BLaER1 (cell line): ENCODE data around the gene FMNL2.

Experiments used
- H3K27ac ChIP-seq: shearing (Covaris generic); formaldehyde crosslinking; 2 replicates; pipeline ENCODE4 v1.8.1; 2022
- H3K27me3 ChIP-seq: shearing (Covaris generic); formaldehyde crosslinking; 2 replicates; pipeline ENCODE4 v1.8.1; 2022
- H3K36me3 ChIP-seq: shearing (Covaris generic); formaldehyde crosslinking; 2 replicates; pipeline ENCODE4 v1.8.1; 2022
- H3K4me1 ChIP-seq: shearing (Covaris generic); formaldehyde crosslinking; 2 replicates; pipeline ENCODE4 v1.8.1; 2022
- H3K4me2 ChIP-seq: shearing (Covaris generic); formaldehyde crosslinking; 2 replicates; pipeline ENCODE4 v1.8.1; 2022
- H3K4me3 ChIP-seq: shearing (Covaris generic); formaldehyde crosslinking; 2 replicates; pipeline ENCODE4 v1.8.1; 2022
- H3K9ac ChIP-seq: shearing (Covaris generic); formaldehyde crosslinking; 2 replicates; pipeline ENCODE4 v1.8.1; 2022
- H3K9me3 ChIP-seq: shearing (Covaris generic); formaldehyde crosslinking; 2 replicates; pipeline ENCODE4 v1.8.1; 2022
- H4K20me1 ChIP-seq: shearing (Covaris generic); formaldehyde crosslinking; 2 replicates; pipeline ENCODE4 v1.8.1; 2022
- Cebpa-rat ChIP-seq: shearing (Covaris generic); IDR thresholded peaks from 2 replicates; pipeline ENCODE4 v1.8.1; 2022

The FMNL2 gene

DNA sequence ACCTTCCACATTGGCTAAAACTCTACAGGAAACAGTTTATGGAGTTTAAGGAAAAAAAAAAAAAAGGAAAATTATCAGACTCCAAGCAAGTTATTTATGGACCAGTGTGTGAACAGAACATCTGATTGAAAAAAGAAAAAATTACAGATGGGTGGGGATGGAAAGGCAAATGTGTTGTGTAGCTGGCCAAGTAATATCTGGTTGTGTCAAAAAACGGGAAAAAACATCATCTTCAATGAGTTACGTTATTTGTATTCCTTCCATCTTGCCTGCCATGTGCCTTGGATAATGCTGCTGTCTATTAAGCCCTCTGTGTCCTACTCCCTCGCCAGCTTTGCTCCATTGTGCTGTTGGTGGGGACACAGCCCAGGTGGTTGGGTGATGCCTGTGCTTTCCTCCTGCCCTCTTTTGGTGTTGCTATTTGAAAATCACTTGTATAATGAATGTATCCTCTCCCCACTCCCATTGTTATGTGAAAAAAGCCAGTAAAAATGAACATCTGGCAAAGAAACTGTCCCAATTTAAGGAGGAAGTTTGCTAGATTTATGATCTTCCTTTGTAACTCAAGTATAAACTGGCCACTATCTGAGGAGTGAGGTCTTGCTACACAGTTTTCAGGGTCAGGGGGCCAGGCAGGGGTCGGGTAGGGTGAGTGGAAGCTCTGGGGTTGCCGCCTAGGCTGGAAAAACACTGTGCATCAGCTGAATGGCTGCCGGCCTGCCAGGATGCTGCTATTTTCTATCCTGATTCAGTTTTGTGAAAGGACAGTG is 155.9 kb downstream of the FMNL2 start:
- H3K4me2 ChIP-seq = peak overlapping the region; percentile 17
- H3K27me3 ChIP-seq = no peaks in the 10 kb centered on the region
- H3K4me3 ChIP-seq = no peak overlapping the region
- H3K4me1 ChIP-seq = peaks cover 75% of the 10 kb centered on the region
- H3K9ac ChIP-seq = no peak overlapping the region
- H4K20me1 ChIP-seq = peaks cover 100% of the 10 kb centered on the region
- peaks cover 21% of the 10 kb centered on the region; the same call in 1 of the 2 replicates for H3K36me3 ChIP-seq
- no peak for TF ChIP-seq Cebpa-rat
- H3K9me3 ChIP-seq = peaks cover 6% of the 10 kb centered on the region; the same call in 1 of the 2 replicates
- H3K27ac ChIP-seq = peak overlapping the region; percentile 7; the same call in 1 of the 2 replicates

- 0 out of 2 replicates have a peak overlapping the region, but pooled peaks have one; percentile 17 for H3K4me2 ChIP-seq
- peaks cover 100% of the 10 kb centered on the region for H4K20me1 ChIP-seq
- peaks cover 17% of the 10 kb centered on the region for H3K9me3 ChIP-seq
- no peaks in the 10 kb centered on the region for H3K27me3 ChIP-seq
- H3K9ac ChIP-seq = no peak overlapping the region
- H3K36me3 ChIP-seq = peaks cover 21% of the 10 kb centered on the region
- H3K4me1 ChIP-seq = peaks cover 63% of the 10 kb centered on the region
- no peak overlapping the region for H3K27ac ChIP-seq
- H3K4me3 ChIP-seq = no peak overlapping the region
- TF ChIP-seq Cebpa-rat = no peak
Measured at GRCh38 chr2:152492131-152492530, 157.2 kb downstream of the FMNL2 start.

- Histone ChIP-seq H3K36me3 (peaks cover 24% of the 10 kb centered on the region), H3K4me1 (peaks cover 55% of the 10 kb centered on the region), H3K27me3 (no peaks in the 10 kb centered on the region), H3K4me3 (no peak overlapping the region), H3K9ac (no peak overlapping the region), H4K20me1 (peaks cover 100% of the 10 kb centered on the region), H3K27ac (no peak overlapping the region), H3K4me2 (no peak overlapping the region), H3K9me3 (peaks cover 17% of the 10 kb centered on the region)
- no peak for TF ChIP-seq Cebpa-rat
Measured at GRCh38 chr2:152492911-152493310, 157.9 kb downstream of the FMNL2 start.

DNA sequence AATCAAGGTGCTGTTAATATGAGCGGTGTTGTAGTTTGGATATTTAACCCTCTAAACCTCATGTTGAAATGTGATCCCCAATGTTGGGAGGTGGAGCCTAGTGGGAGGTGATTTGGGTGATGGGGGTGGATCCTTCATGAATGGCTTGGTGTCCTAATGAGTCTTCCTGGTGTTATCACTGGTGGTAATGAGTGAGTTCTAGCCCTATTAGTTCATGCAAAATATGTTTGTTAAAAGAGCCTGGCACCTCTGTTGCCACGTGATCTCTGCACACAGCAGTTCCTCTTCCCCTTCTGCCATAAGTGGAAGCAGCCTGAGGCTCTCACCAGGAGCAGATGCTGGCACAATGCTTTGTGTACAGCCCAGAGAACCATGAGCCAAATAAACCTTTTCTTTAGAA is 158.4 kb downstream of the FMNL2 start:
- no peak for TF ChIP-seq Cebpa-rat
- Histone ChIP-seq H3K4me2 (no peak overlapping the region), H4K20me1 (peaks cover 100% of the 10 kb centered on the region), H3K36me3 (peaks cover 26% of the 10 kb centered on the region), H3K9me3 (peaks cover 17% of the 10 kb centered on the region), H3K4me1 (peaks cover 50% of the 10 kb centered on the region), H3K4me3 (no peak overlapping the region), H3K27ac (no peak overlapping the region; the same call in 1 of the 2 replicates), H3K27me3 (no peaks in the 10 kb centered on the region), H3K9ac (no peak overlapping the region)

- Histone ChIP-seq H3K36me3 (peaks cover 27% of the 10 kb centered on the region), H4K20me1 (peaks cover 100% of the 10 kb centered on the region), H3K9me3 (peaks cover 17% of the 10 kb centered on the region), H3K4me2 (no peak overlapping the region), H3K9ac (no peak overlapping the region), H3K27me3 (no peaks in the 10 kb centered on the region), H3K27ac (no peak overlapping the region; the same call in 1 of the 2 replicates), H3K4me3 (no peak overlapping the region), H3K4me1 (peaks cover 45% of the 10 kb centered on the region)
- no peak for TF ChIP-seq Cebpa-rat
Measured at GRCh38 chr2:152493945-152494528, 159.1 kb downstream of the FMNL2 start.

GRCh38 chr2:152496371-152496770 is 161.4 kb downstream of the FMNL2 start:
- no peak overlapping the region for H3K9ac ChIP-seq
- no peaks in the 10 kb centered on the region for H3K27me3 ChIP-seq
- H3K9me3 ChIP-seq = peaks cover 26% of the 10 kb centered on the region
- peaks cover 38% of the 10 kb centered on the region for H3K36me3 ChIP-seq
- H3K4me1 ChIP-seq = peaks cover 22% of the 10 kb centered on the region
- H3K27ac ChIP-seq = no peak overlapping the region
- TF ChIP-seq Cebpa-rat = no peak
- H4K20me1 ChIP-seq = peaks cover 100% of the 10 kb centered on the region
- H3K4me3 ChIP-seq = no peak overlapping the region
- no peak overlapping the region for H3K4me2 ChIP-seq

DNA sequence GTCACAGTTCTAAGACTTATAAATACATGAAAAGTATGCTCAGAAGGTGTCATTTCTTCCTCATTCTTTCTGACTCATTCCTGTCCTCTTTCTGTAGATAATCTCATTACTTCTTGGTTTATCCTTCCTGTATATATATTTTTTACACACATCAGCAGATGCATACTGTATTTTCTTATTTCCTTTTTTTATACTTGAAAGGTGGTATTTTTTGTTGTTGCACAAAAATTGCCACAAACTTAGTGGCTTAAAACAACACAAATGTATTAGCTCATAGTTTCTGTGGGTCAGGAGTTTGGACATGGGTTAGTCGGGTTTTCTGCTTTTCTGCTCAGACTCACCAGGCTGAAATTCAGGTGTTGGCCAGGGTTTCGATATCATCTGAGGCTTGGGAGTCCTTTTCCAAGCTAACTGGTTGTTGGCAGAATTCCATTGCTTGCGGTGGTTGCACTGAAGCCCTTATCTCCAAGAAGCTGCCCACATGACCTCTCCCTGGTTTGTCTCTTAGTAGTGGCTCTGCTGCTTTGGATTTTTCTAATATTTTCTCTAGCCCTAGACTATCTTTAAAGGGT is 162.6 kb downstream of the FMNL2 start:
- no peak overlapping the region for H3K27ac ChIP-seq
- no peaks in the 10 kb centered on the region for H3K27me3 ChIP-seq
- H4K20me1 ChIP-seq = peaks cover 100% of the 10 kb centered on the region
- no peak overlapping the region for H3K4me2 ChIP-seq
- H3K9ac ChIP-seq = no peak overlapping the region
- no peak overlapping the region for H3K4me3 ChIP-seq
- peaks cover 43% of the 10 kb centered on the region for H3K36me3 ChIP-seq
- H3K4me1 ChIP-seq = peaks cover 10% of the 10 kb centered on the region
- peaks cover 32% of the 10 kb centered on the region for H3K9me3 ChIP-seq
- TF ChIP-seq Cebpa-rat = no peak

GRCh38 chr2:152499331-152499816 is 164.4 kb downstream of the FMNL2 start:
- no peak overlapping the region for H3K4me3 ChIP-seq
- peaks cover 46% of the 10 kb centered on the region for H3K36me3 ChIP-seq
- no peak for TF ChIP-seq Cebpa-rat
- H3K9me3 ChIP-seq = peaks cover 45% of the 10 kb centered on the region
- H3K27me3 ChIP-seq = no peaks in the 10 kb centered on the region
- H3K27ac ChIP-seq = no peak overlapping the region
- no peaks in the 10 kb centered on the region for H3K4me1 ChIP-seq
- no peak overlapping the region for H3K4me2 ChIP-seq
- peaks cover 100% of the 10 kb centered on the region for H4K20me1 ChIP-seq
- H3K9ac ChIP-seq = no peak overlapping the region

GRCh38 chr2:152499896-152500735 is 165.1 kb downstream of the FMNL2 start:
- Histone ChIP-seq H3K27ac (no peak overlapping the region), H3K4me2 (no peak overlapping the region), H3K9ac (no peak overlapping the region), H4K20me1 (peaks cover 100% of the 10 kb centered on the region), H3K27me3 (no peaks in the 10 kb centered on the region), H3K36me3 (peaks cover 40% of the 10 kb centered on the region), H3K9me3 (peaks cover 45% of the 10 kb centered on the region), H3K4me1 (no peaks in the 10 kb centered on the region), H3K4me3 (no peak overlapping the region)
- no peak for TF ChIP-seq Cebpa-rat
